HepG2 (cell line): Measurements from ENCODE around the gene PIK3R5.

Source experiments
- CTCF ChIP-seq: sonication (generic); formaldehyde crosslinking; IDR thresholded peaks from 2 replicates; pipeline ENCODE4 v1.5.0; 2020; ENCODE audit warnings: mild to moderate bottlenecking, missing genetic modification reagents, moderate library complexity
- FOXA3 ChIP-seq: IDR thresholded peaks from 2 replicates; pipeline ENCODE4 v1.6.1; 2016; ENCODE audit warnings: missing genetic modification reagents, missing compliant biosample characterization
- MAFF ChIP-seq: IDR thresholded peaks from 2 replicates; pipeline ENCODE4 v1.6.1; 2011; ENCODE audit warnings: low read depth, low read length, improper control_type of control experiment
- NBN ChIP-seq: fragments of 450-650 bp; conservative IDR thresholded peaks from 2 replicates; pipeline ENCODE4 v1.6.1; 2017
- PRDM4 ChIP-seq: sonication (generic); formaldehyde crosslinking; IDR thresholded peaks from 2 replicates; pipeline ENCODE4 v1.9.0; 2021; ENCODE audit warnings: missing genetic modification reagents, borderline replicate concordance
- ZNF580 ChIP-seq: IDR thresholded peaks from 2 replicates; pipeline ENCODE4 v1.6.1; 2016; ENCODE audit warnings: low read depth, borderline replicate concordance
- ZNF784 ChIP-seq: sonication (generic); formaldehyde crosslinking; IDR thresholded peaks from 2 replicates; pipeline ENCODE4 v1.5.1; 2020; ENCODE audit warnings: missing genetic modification reagents, mild to moderate bottlenecking, borderline replicate concordance

GRCh38 chr17:8930649-8931048 lies 34.9 kb downstream of the PIK3R5 start:
- TF ChIP-seq PRDM4: no peak
- TF ChIP-seq ZNF784 (CRISPR knock-in tag): no peak
- no peak for TF ChIP-seq MAFF
- TF ChIP-seq FOXA3 (CRISPR knock-in tag): no peak
- TF ChIP-seq CTCF (CRISPR knock-in tag): no peak
- no peak for TF ChIP-seq NBN
- no peak for TF ChIP-seq ZNF580 (CRISPR knock-in tag)
